Glutamatergic neuron (in vitro differentiated cells): ENCODE results near the gene KNDC1. TPM values are rescaled to one million over a fixed set of nuclear protein-coding genes. Genes with fewer than 3 reads are reported as not detected.

ENCODE experiments used
- DNase-seq: peaks from one replicate; pipeline ENCODE4 v3.0.0; 2022
- H3K27ac Mint-ChIP-seq: one replicate; pipeline ENCODE4 v1.8.0; 2020; ENCODE audit warnings: mild to moderate bottlenecking, mixed read lengths, inconsistent platforms; ENCODE audit not compliant: unreplicated experiment
- H3K27me3 Mint-ChIP-seq: one replicate; pipeline ENCODE4 v1.8.0; 2020; ENCODE audit warnings: mild to moderate bottlenecking, moderate library complexity, mixed read lengths, inconsistent platforms; ENCODE audit not compliant: unreplicated experiment
- H3K36me3 Mint-ChIP-seq: one replicate; pipeline ENCODE4 v1.8.0; 2020; ENCODE audit warnings: mild to moderate bottlenecking, mixed read lengths, inconsistent platforms; ENCODE audit not compliant: unreplicated experiment
- H3K4me1 Mint-ChIP-seq: one replicate; pipeline ENCODE4 v1.8.0; 2020; ENCODE audit warnings: mild to moderate bottlenecking, low read depth, mixed read lengths, inconsistent platforms; ENCODE audit not compliant: unreplicated experiment
- H3K4me3 Mint-ChIP-seq: one replicate; pipeline ENCODE4 v1.8.0; 2020; ENCODE audit warnings: mild to moderate bottlenecking, mixed read lengths, inconsistent platforms; ENCODE audit not compliant: unreplicated experiment
- H3K9me3 Mint-ChIP-seq: one replicate; pipeline ENCODE4 v1.8.0; 2020; ENCODE audit warnings: mild to moderate bottlenecking, moderate library complexity, mixed read lengths, inconsistent platforms; ENCODE audit not compliant: unreplicated experiment
- total RNA-seq: library from RNA; stranded (reverse); fragmentation: NEBNext Ultra II Directional; extraction: Animal tissue kit (Norgen Biotek cat#: 25700); gene quantifications from one replicate; pipeline ENCODE4 v1.2.1, GENCODE V29; 2021; ENCODE audit not compliant: unreplicated experiment
- TF ChIP-seq, protein P1 (sequence below): fragments of 200-600 bp; sonication (generic); IDR thresholded peaks from one replicate; pipeline ENCODE4 v1.5.0; 2021; ENCODE audit not compliant: partially characterized antibody, unreplicated experiment

Gene KNDC1
- total RNA-seq, 1 donor from 2014 or later = 7.4 TPM

DNA sequence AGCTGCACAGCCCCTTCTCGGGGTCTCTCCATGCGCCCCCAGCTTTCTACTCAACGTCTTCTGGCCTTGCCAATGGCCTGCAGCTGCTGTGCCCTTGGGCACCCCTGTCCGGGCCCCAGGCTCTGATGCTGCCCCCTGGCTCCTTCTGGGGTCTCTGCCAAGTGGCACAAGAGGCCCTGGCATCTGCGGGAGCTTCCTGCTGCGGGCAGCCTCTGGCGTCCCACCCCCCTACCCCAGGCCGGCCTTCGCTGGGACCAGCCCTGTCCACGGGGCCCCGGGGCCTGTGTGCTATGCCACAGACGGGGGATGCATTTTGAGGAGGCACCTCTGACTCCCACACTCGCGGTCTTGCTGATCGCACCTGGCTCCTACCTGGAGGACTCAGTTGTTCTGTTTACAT, 80.0 kb downstream of the KNDC1 start:
- Mint-ChIP-seq H3K27me3 (peaks cover 8% of the 10 kb centered on the region), H3K4me3 (no peak overlapping the region), H3K9me3 (peaks cover 6% of the 10 kb centered on the region), H3K36me3 (no peaks in the 10 kb centered on the region), H3K27ac (no peak overlapping the region), H3K4me1 (peaks cover 7% of the 10 kb centered on the region)
- DNase-seq = no peak
- TF ChIP-seq, protein P1, sequence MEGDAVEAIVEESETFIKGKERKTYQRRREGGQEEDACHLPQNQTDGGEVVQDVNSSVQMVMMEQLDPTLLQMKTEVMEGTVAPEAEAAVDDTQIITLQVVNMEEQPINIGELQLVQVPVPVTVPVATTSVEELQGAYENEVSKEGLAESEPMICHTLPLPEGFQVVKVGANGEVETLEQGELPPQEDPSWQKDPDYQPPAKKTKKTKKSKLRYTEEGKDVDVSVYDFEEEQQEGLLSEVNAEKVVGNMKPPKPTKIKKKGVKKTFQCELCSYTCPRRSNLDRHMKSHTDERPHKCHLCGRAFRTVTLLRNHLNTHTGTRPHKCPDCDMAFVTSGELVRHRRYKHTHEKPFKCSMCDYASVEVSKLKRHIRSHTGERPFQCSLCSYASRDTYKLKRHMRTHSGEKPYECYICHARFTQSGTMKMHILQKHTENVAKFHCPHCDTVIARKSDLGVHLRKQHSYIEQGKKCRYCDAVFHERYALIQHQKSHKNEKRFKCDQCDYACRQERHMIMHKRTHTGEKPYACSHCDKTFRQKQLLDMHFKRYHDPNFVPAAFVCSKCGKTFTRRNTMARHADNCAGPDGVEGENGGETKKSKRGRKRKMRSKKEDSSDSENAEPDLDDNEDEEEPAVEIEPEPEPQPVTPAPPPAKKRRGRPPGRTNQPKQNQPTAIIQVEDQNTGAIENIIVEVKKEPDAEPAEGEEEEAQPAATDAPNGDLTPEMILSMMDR = no peak

DNA sequence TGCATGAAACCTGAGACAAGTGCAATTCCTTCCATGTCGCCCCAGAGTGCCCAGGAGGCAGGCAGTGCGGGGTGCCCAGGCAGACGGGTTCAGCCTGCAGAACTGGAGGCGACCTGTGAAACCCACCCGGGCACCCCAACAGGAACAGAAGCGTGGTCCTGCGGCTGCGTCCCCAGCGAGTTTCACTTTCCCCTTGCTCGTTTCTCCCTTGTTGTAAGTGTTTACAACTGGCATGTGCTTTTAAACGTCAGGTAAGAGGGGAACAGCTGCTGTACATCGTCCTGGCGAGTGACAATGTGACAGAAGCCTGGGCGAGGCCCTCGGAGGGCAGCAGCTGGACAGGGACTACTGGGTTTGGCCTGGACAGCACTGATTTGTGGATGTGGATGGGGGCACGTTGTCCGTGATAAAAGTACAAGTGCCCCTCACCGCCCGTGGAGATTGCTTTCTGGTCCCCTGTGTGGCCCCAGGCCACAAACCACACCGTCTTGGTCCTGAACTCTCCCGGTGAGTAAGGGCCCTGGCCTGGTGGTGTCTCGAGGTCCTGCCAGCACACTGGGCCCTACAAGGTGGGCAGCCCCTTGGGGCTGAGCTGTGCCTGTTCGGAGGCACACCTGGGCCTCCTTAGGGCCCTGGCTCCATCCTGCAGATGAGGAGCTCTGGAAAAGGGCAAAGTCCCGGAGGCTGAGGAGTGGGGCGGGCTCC, 81.6 kb downstream of the KNDC1 start:
- peaks cover 6% of the 10 kb centered on the region for H3K9me3 Mint-ChIP-seq

DNA sequence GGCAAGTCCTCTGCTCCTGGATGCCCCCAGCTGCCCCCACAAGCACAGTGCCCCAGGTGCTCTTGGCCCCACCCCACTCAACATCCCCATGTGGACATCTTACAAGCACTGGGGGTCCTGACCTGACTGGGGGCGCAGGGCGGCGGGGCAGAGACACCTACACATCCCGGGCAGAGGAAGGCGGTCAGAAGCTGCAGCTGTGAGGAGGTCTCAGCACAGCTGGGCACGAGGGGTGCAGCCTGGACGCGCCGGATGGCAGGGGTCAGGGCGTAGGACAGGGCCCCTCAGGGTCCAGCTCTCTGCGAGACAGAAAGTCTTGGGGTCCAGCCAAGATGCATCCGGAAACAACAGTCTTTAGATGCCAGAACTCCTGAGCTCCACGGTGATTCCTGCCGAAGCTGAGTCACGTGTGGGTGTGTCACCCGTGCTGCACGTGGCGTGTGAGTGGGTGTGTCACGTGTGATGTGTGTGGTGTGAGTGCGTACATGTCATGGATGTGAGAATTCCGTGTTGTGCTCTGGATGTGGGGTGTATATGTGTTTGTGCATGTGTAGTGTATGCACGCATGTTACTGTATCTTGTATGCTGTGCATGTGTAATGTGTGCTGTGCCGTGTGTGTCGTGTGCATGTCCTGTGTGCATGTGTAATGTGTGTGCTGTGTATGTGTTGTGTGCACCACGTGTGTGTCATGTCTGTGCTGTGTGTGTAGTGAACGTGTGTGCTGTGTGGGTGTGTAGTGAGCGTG, 82.8 kb downstream of the KNDC1 start:
- H3K9me3 Mint-ChIP-seq = peaks cover 6% of the 10 kb centered on the region
- peak overlapping the region; percentile 5 for H3K27ac Mint-ChIP-seq
- peaks cover 10% of the 10 kb centered on the region for H3K4me1 Mint-ChIP-seq
- TF ChIP-seq, protein P1 = no peak
- H3K36me3 Mint-ChIP-seq = no peaks in the 10 kb centered on the region
- no peak for DNase-seq
- peak overlapping the region; percentile 8 for H3K4me3 Mint-ChIP-seq
- H3K27me3 Mint-ChIP-seq = peaks cover 7% of the 10 kb centered on the region

More for the DNA sequence above, 81.6 kb downstream of the KNDC1 start:
- Mint-ChIP-seq H3K4me3 (no peak overlapping the region), H3K4me1 (peaks cover 10% of the 10 kb centered on the region), H3K27ac (no peak overlapping the region), H3K36me3 (no peaks in the 10 kb centered on the region), H3K27me3 (peaks cover 7% of the 10 kb centered on the region)
- TF ChIP-seq, protein P1 = no peak
- DNase-seq = no peak

DNA sequence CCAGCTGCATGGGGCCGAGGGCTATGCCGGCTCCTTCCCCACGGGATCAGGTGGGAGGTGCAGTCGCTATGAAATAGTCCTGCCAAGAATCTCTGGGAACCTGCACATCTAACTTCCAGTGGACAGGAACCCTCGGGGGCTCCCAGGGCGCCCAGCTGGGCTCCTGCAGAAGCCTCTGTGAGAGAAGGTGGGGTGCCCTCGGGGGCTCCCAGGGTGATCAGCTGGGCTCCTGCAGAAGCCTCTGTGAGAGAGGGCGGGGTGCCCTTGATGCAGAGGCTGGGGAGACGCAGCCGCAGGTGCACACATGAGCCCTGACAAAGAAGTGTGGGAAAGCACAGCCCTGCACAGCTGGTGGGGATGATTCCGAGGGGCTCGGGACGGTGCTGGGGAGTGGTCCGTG, 83.6 kb downstream of the KNDC1 start:
- no peak for DNase-seq
- Mint-ChIP-seq H3K4me3 (no peak overlapping the region), H3K27ac (no peak overlapping the region), H3K36me3 (no peaks in the 10 kb centered on the region), H3K9me3 (peaks cover 5% of the 10 kb centered on the region), H3K4me1 (peaks cover 8% of the 10 kb centered on the region), H3K27me3 (peaks cover 6% of the 10 kb centered on the region)
- TF ChIP-seq, protein P1 = no peak
